WTC11 (cell line): Measurements from ENCODE around the gene TCF7L1. TPM values are rescaled to one million over a fixed set of nuclear protein-coding genes. Genes with fewer than 3 reads are reported as not detected.
"Not testable (repeated sequence)": the region's sequence is repeated elsewhere in the genome, so short reads cannot be mapped to it uniquely, and the experiment has no call there.

ENCODE experiments used
- ATAC-seq: fragments of 200-7000 bp; cut with Tn5 transposase; 2 replicates; pipeline ENCODE4 v1.10.0; 2021; ENCODE audit warnings: mild to moderate bottlenecking, moderate library complexity
- CTCF ChIA-PET: fragments of 300-600 bp; sonication (Branson Sonifier 250); formaldehyde crosslinking; loops from one replicate; lab custom pipeline; 2021; ENCODE audit warnings: antibody characterized with exemption; lab: Charles Lee
- POLR2A ChIA-PET: fragments of 350-600 bp; sonication (Branson Sonifier 250); formaldehyde crosslinking; loops from one replicate; lab custom pipeline; 2021; ENCODE audit warnings: antibody characterized with exemption; lab: Charles Lee
- DNase-seq: peaks from one replicate; pipeline ENCODE4 v3.0.0; 2021; ENCODE audit warnings: low spot score
- H3K27ac Mint-ChIP-seq: 2 replicates; pipeline ENCODE4 v1.8.0; 2021; ENCODE audit warnings: mixed read lengths
- H3K27me3 Mint-ChIP-seq: 2 replicates; pipeline ENCODE4 v1.8.0; 2021; ENCODE audit warnings: low read depth, mild to moderate bottlenecking, moderate library complexity, mixed read lengths
- H3K36me3 Mint-ChIP-seq: 2 replicates; pipeline ENCODE4 v1.8.0; 2021; ENCODE audit warnings: mixed read lengths
- H3K4me1 Mint-ChIP-seq: 2 replicates; pipeline ENCODE4 v1.8.0; 2022; ENCODE audit warnings: mixed read lengths
- H3K4me3 Mint-ChIP-seq: 2 replicates; pipeline ENCODE4 v1.8.0; 2021; ENCODE audit warnings: mild to moderate bottlenecking, moderate library complexity, mixed read lengths
- H3K9me3 Mint-ChIP-seq: 2 replicates; pipeline ENCODE4 v1.8.0; 2021; ENCODE audit warnings: mixed read lengths
- FOXJ3 ChIP-seq: sonication (generic); formaldehyde crosslinking; IDR thresholded peaks from 2 replicates; pipeline ENCODE4 v1.9.0; 2021; ENCODE audit warnings: missing genetic modification reagents, mild to moderate bottlenecking, borderline replicate concordance
- GABPB1 ChIP-seq: sonication (generic); formaldehyde crosslinking; IDR thresholded peaks from 2 replicates; pipeline ENCODE4 v1.8.1; 2023; ENCODE audit warnings: mild to moderate bottlenecking, missing genetic modification reagents
- GTF2I ChIP-seq: fragments of 250-450 bp; sonication (Bioruptor Pico); conservative IDR thresholded peaks from 2 replicates; pipeline ENCODE4 v1.4.0; 2021; ENCODE audit warnings: mild to moderate bottlenecking
- MLX ChIP-seq: sonication (generic); formaldehyde crosslinking; IDR thresholded peaks from 2 replicates; pipeline ENCODE4 v1.8.1; 2023; ENCODE audit warnings: mild to moderate bottlenecking, missing genetic modification reagents, moderate library complexity
- OVOL2 ChIP-seq: fragments of 250-450 bp; sonication (Bioruptor Pico); IDR thresholded peaks from 2 replicates; pipeline ENCODE4 v1.9.0; 2021; ENCODE audit warnings: mild to moderate bottlenecking, borderline replicate concordance
- PRRX2 ChIP-seq: fragments of 250-450 bp; sonication (Bioruptor Pico); IDR thresholded peaks from 2 replicates; pipeline ENCODE4 v1.8.0; 2021; ENCODE audit warnings: mild to moderate bottlenecking
- SMAD4 ChIP-seq: sonication (generic); formaldehyde crosslinking; IDR thresholded peaks from 2 replicates; pipeline ENCODE4 v1.8.0; 2022; ENCODE audit warnings: mild to moderate bottlenecking, missing genetic modification reagents
- SP1 ChIP-seq: sonication (generic); formaldehyde crosslinking; conservative IDR thresholded peaks from 2 replicates; pipeline ENCODE4 v1.8.1; 2022; ENCODE audit warnings: missing genetic modification reagents
- ZNF138 ChIP-seq: sonication (generic); formaldehyde crosslinking; conservative IDR thresholded peaks from 2 replicates; pipeline ENCODE4 v1.8.1; 2022; ENCODE audit warnings: mild to moderate bottlenecking, moderate library complexity, missing genetic modification reagents
- ZNF263 ChIP-seq: sonication (generic); formaldehyde crosslinking; IDR thresholded peaks from 2 replicates; pipeline ENCODE4 v1.8.1; 2022; ENCODE audit warnings: low read depth, mild to moderate bottlenecking, moderate library complexity, missing genetic modification reagents
- ZNF671 ChIP-seq: fragments of 250-450 bp; sonication (Bioruptor Pico); IDR thresholded peaks from 2 replicates; pipeline ENCODE4 v1.8.0; 2021; ENCODE audit warnings: mild to moderate bottlenecking
- total RNA-seq: library from RNA; stranded (reverse); gene quantifications from 3 replicates; pipeline ENCODE4 v1.2.3, GENCODE V29; 2021
- TF ChIP-seq, protein P1 (sequence below): sonication (generic); formaldehyde crosslinking; IDR thresholded peaks from 2 replicates; pipeline ENCODE4 v1.8.0; 2023; ENCODE audit warnings: missing genetic modification reagents, mild to moderate bottlenecking, borderline replicate concordance
- TF ChIP-seq, protein P2 (sequence below): sonication (generic); formaldehyde crosslinking; IDR thresholded peaks from 2 replicates; pipeline ENCODE4 v1.8.0; 2022; ENCODE audit warnings: mild to moderate bottlenecking, missing genetic modification reagents
- TF ChIP-seq, protein P3 (sequence below): fragments of 250-450 bp; sonication (Bioruptor Pico); conservative IDR thresholded peaks from 2 replicates; pipeline ENCODE4 v1.9.0; 2021; ENCODE audit warnings: mild to moderate bottlenecking
- TF ChIP-seq, protein P4 (sequence below): sonication (generic); formaldehyde crosslinking; IDR thresholded peaks from 2 replicates; pipeline ENCODE4 v1.8.1; 2023; ENCODE audit warnings: mild to moderate bottlenecking, missing genetic modification reagents
- TF ChIP-seq, protein P5 (sequence below): sonication (generic); formaldehyde crosslinking; IDR thresholded peaks from 2 replicates; pipeline ENCODE4 v1.8.1; 2022; ENCODE audit warnings: low read depth, missing genetic modification reagents, borderline replicate concordance

The TCF7L1 gene
- total RNA-seq, 1 experiment from 2014 or later = 104 TPM

GRCh38 chr2:85329181-85329651 is 196.0 kb downstream of the TCF7L1 start:
- ATAC-seq (no peak), DNase-seq (no peak)
- peaks cover 13% of the 10 kb centered on the region for H3K9me3 Mint-ChIP-seq
- H3K36me3 Mint-ChIP-seq = peaks cover 16% of the 10 kb centered on the region
- TF ChIP-seq, protein P1, sequence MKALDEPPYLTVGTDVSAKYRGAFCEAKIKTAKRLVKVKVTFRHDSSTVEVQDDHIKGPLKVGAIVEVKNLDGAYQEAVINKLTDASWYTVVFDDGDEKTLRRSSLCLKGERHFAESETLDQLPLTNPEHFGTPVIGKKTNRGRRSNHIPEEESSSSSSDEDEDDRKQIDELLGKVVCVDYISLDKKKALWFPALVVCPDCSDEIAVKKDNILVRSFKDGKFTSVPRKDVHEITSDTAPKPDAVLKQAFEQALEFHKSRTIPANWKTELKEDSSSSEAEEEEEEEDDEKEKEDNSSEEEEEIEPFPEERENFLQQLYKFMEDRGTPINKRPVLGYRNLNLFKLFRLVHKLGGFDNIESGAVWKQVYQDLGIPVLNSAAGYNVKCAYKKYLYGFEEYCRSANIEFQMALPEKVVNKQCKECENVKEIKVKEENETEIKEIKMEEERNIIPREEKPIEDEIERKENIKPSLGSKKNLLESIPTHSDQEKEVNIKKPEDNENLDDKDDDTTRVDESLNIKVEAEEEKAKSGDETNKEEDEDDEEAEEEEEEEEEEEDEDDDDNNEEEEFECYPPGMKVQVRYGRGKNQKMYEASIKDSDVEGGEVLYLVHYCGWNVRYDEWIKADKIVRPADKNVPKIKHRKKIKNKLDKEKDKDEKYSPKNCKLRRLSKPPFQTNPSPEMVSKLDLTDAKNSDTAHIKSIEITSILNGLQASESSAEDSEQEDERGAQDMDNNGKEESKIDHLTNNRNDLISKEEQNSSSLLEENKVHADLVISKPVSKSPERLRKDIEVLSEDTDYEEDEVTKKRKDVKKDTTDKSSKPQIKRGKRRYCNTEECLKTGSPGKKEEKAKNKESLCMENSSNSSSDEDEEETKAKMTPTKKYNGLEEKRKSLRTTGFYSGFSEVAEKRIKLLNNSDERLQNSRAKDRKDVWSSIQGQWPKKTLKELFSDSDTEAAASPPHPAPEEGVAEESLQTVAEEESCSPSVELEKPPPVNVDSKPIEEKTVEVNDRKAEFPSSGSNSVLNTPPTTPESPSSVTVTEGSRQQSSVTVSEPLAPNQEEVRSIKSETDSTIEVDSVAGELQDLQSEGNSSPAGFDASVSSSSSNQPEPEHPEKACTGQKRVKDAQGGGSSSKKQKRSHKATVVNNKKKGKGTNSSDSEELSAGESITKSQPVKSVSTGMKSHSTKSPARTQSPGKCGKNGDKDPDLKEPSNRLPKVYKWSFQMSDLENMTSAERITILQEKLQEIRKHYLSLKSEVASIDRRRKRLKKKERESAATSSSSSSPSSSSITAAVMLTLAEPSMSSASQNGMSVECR (CRISPR knock-in tag) = no peak
- TF ChIP-seq, protein P2, sequence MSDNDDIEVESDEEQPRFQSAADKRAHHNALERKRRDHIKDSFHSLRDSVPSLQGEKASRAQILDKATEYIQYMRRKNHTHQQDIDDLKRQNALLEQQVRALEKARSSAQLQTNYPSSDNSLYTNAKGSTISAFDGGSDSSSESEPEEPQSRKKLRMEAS (CRISPR knock-in tag) = no peak
- TF ChIP-seq SP1 (no peak), FOXJ3 (CRISPR knock-in tag) (no peak), ZNF263 (CRISPR knock-in tag) (no peak), MLX (CRISPR knock-in tag) (no peak), ZNF138 (CRISPR knock-in tag) (no peak)
- TF ChIP-seq, protein P3, sequence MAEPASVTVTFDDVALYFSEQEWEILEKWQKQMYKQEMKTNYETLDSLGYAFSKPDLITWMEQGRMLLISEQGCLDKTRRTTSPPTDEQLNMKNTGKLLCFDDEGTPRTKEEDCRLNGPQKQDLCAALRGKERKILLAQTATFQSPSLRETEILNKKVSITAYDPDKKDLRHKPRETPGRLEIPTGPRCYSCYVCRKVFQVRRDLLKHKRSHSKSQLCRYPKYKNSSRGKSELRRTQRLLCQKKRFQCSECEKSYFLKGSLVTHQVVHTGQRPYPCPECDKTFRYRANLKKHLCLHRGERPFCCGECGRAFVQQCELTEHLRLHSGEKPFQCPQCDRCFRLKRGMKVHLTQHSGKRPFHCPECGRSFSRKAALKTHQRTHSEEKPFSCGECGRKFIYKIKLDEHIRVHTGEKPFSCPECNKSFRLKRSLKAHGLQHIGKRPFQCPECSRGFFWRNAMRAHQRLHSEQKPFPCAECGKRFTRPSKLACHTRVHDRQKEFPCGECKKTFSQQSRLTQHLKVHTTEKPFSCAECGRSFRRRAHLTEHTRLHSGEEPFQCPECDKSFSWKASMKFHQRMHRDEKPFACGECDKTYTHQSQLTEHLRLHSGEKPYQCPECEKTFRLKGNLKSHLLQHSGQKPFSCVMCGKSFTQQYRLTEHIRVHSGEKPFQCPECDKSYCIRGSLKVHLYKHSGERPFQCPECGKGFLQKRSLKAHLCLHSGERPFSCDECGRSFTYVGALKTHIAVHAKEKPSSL = no peak
- ChIA-PET CTCF (interaction anchor here (2.8 to 3.3 kb wide), 2 partner anchors 29 to 262 kb away, joined by 10 to 15 read pairs; no protein-coding TSS in a partner anchor), POLR2A (no interaction called here)
- no peaks in the 10 kb centered on the region for H3K27me3 Mint-ChIP-seq
- no peak overlapping the region for H3K27ac Mint-ChIP-seq
- H3K4me3 Mint-ChIP-seq = no peak overlapping the region
- H3K4me1 Mint-ChIP-seq = peaks cover 45% of the 10 kb centered on the region

GRCh38 chr2:85329701-85330100 is 196.5 kb downstream of the TCF7L1 start:
- 0 out of 2 replicates have a peak, but pooled peaks have one; percentile 19 for TF ChIP-seq GTF2I
- H3K4me3 Mint-ChIP-seq, H3K27ac Mint-ChIP-seq, H3K27me3 Mint-ChIP-seq, DNase-seq, ATAC-seq, POLR2A ChIA-PET: not testable (repeated sequence)
- Mint-ChIP-seq H3K9me3 (peaks cover 15% of the 10 kb centered on the region), H3K36me3 (peaks cover 11% of the 10 kb centered on the region), H3K4me1 (peaks cover 45% of the 10 kb centered on the region)
- CTCF ChIA-PET = interaction anchor here (0.7 kb wide), 1 partner anchor 262 kb away, joined by 5 read pairs; no protein-coding TSS in a partner anchor

- Mint-ChIP-seq H3K27me3 (no peaks in the 10 kb centered on the region), H3K9me3 (peaks cover 22% of the 10 kb centered on the region), H3K4me3 (no peak overlapping the region), H3K36me3 (peaks cover under 1% of the 10 kb centered on the region; the same call in 1 of the 2 replicates), H3K4me1 (peaks cover 36% of the 10 kb centered on the region), H3K27ac (no peak overlapping the region)
- ChIA-PET CTCF (interaction anchor here (1.5 kb wide), 1 partner anchor 264 kb away, joined by 4 read pairs; no protein-coding TSS in a partner anchor), POLR2A (interaction anchor here (0.6 kb wide), 1 partner anchor 73 kb away, joined by 5 read pairs; no protein-coding TSS in a partner anchor)
- DNase-seq = peak; percentile 7
- ATAC-seq = peak; percentile 7; the same call in 1 of the 2 replicates
- TF ChIP-seq, protein P4, sequence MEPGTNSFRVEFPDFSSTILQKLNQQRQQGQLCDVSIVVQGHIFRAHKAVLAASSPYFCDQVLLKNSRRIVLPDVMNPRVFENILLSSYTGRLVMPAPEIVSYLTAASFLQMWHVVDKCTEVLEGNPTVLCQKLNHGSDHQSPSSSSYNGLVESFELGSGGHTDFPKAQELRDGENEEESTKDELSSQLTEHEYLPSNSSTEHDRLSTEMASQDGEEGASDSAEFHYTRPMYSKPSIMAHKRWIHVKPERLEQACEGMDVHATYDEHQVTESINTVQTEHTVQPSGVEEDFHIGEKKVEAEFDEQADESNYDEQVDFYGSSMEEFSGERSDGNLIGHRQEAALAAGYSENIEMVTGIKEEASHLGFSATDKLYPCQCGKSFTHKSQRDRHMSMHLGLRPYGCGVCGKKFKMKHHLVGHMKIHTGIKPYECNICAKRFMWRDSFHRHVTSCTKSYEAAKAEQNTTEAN = no peak
- TF ChIP-seq OVOL2 (CRISPR knock-in tag) (no peak), GABPB1 (CRISPR knock-in tag) (no peak), PRRX2 (CRISPR knock-in tag) (no peak), ZNF671 (CRISPR knock-in tag) (no peak), SMAD4 (CRISPR knock-in tag) (no peak)
- TF ChIP-seq, protein P5, sequence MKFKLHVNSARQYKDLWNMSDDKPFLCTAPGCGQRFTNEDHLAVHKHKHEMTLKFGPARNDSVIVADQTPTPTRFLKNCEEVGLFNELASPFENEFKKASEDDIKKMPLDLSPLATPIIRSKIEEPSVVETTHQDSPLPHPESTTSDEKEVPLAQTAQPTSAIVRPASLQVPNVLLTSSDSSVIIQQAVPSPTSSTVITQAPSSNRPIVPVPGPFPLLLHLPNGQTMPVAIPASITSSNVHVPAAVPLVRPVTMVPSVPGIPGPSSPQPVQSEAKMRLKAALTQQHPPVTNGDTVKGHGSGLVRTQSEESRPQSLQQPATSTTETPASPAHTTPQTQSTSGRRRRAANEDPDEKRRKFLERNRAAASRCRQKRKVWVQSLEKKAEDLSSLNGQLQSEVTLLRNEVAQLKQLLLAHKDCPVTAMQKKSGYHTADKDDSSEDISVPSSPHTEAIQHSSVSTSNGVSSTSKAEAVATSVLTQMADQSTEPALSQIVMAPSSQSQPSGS = no peak
- TF ChIP-seq, protein P3 = no peak
- TF ChIP-seq, protein P2 (CRISPR knock-in tag) = no peak
Measured at GRCh38 chr2:85330839-85331636, 197.8 kb downstream of the TCF7L1 start.
